Superior temporal gyrus (tissue), 1 donor: ENCODE results near the gene BMPER.

ENCODE experiments used
- DNase-seq: peaks from one replicate; pipeline ENCODE4 v3.0.0-alpha.2; 2016; ENCODE audit errors: extremely low spot score

Gene BMPER

GRCh38 chr7:34026481-34027190 is 121.3 kb downstream of the BMPER start:
- DNase-seq = no peak

GRCh38 chr7:34031156-34031555 is 125.8 kb downstream of the BMPER start:
- no peak for DNase-seq

GRCh38 chr7:34034728-34035127 is 129.4 kb downstream of the BMPER start:
- DNase-seq = no peak

- peak; percentile 40 for DNase-seq
Measured at GRCh38 chr7:34036051-34036920, 130.9 kb downstream of the BMPER start.

- no peak for DNase-seq
Measured at GRCh38 chr7:34036972-34037792, 131.8 kb downstream of the BMPER start.

GRCh38 chr7:34038816-34039470 is 133.6 kb downstream of the BMPER start:
- DNase-seq = no peak

GRCh38 chr7:34041707-34042106 is 136.4 kb downstream of the BMPER start:
- DNase-seq = peak; percentile 63

- no peak for DNase-seq
Measured at GRCh38 chr7:34042406-34042805, 137.1 kb downstream of the BMPER start.

- DNase-seq = no peak
Measured at GRCh38 chr7:34043461-34044305, 138.3 kb downstream of the BMPER start.

GRCh38 chr7:34044306-34044643 is 138.9 kb downstream of the BMPER start:
- DNase-seq = no peak

- DNase-seq = no peak
Measured at GRCh38 chr7:34044734-34045353, 139.5 kb downstream of the BMPER start.

- no peak for DNase-seq
Measured at GRCh38 chr7:34048445-34048844, 143.1 kb downstream of the BMPER start.

GRCh38 chr7:34054075-34054474 is 148.7 kb downstream of the BMPER start:
- DNase-seq = no peak

- DNase-seq = no peak
Measured at GRCh38 chr7:34057136-34057535, 151.8 kb downstream of the BMPER start.

- DNase-seq = no peak
Measured at GRCh38 chr7:34057956-34058355, 152.6 kb downstream of the BMPER start.

GRCh38 chr7:34058801-34059135 is 153.4 kb downstream of the BMPER start:
- DNase-seq = peak; percentile 69

GRCh38 chr7:34059136-34059828 is 153.9 kb downstream of the BMPER start:
- no peak for DNase-seq

GRCh38 chr7:34060196-34060947 is 155.0 kb downstream of the BMPER start:
- no peak for DNase-seq

GRCh38 chr7:34061149-34061548 is 155.8 kb downstream of the BMPER start:
- DNase-seq = no peak
